ENCODE results near the gene ITCH. TPM values are rescaled to one million over a fixed set of nuclear protein-coding genes. Genes with fewer than 3 reads are reported as not detected.

The ITCH gene
- 72.0 and 84.5 TPM in 2 replicates for total RNA-seq (ENCODE audit: low replicate concordance)

DNA sequence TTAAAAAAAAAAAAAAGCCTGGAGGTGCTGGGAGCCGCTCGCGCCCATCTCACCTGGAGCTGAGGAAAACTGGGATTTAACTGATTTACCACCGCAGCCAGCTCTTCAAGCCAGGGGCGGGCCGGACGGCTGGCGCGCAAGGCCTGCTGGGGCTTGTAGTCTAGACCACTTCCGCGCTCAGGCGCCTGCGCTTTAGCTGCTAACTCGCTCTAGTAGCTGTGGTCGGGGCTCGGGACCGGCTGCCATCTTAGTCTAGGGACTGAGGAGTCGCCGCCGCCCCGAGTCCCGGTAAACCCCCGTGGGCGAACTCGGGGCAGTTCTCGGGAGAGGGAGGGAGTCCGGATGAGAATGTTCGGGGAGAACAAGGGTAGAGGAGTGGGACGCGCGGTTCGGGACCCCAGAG is at the start of gene ITCH:
Gene ITCH, plus strand, starts transcription at position 212 of the 403 bp plus-strand sequence. CDS start 30,539 bp downstream, outside the sequence.

DNA sequence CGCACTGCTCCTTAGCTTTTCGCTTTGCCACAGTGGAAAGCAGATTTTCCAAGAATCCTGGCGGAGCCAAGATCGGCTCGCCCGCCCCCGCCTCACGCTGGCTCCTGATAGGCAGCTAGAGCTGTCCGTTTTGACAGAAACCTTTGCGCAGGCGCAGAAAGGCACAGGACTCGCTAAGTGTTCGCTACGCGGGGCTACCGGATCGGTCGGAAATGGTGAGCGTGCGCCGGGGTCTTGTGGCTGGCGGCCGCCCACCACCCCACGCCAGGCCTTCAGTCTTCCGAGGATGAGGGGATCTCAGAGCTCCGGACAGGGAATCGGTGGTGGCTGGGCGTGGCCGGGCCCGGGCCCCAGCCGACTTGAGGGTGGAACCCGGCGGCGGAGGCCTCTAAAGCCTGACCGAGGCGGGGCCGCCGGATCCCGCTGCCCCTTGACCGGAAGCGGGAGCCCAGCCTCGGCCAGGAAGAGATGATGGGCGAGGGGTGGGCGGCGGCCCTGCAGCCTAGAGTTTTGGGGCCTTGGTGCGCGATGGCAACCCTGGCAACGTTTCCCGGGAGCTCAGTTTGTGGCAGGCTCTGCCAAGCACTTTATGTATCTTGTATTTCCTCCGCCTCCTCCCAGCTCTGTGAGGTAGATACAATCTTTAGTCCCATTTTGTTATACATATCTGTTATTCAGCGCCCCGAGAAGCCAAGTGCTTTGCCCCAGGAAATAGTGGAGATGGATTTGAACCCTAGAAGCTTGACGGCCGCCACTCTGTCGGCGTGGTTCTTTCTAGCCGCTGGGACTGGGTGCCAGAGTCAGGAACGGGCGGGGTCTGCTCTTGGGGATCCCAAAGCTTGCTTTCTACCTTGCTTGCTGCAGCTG is 153.4 kb downstream of the ITCH start, which contains the start of gene DYNLRB1:
Gene DYNLRB1, plus strand, starts transcription at position 176 of the 867 bp plus-strand sequence. Its CDS starts 37 bp downstream, at position 213.

DNA sequence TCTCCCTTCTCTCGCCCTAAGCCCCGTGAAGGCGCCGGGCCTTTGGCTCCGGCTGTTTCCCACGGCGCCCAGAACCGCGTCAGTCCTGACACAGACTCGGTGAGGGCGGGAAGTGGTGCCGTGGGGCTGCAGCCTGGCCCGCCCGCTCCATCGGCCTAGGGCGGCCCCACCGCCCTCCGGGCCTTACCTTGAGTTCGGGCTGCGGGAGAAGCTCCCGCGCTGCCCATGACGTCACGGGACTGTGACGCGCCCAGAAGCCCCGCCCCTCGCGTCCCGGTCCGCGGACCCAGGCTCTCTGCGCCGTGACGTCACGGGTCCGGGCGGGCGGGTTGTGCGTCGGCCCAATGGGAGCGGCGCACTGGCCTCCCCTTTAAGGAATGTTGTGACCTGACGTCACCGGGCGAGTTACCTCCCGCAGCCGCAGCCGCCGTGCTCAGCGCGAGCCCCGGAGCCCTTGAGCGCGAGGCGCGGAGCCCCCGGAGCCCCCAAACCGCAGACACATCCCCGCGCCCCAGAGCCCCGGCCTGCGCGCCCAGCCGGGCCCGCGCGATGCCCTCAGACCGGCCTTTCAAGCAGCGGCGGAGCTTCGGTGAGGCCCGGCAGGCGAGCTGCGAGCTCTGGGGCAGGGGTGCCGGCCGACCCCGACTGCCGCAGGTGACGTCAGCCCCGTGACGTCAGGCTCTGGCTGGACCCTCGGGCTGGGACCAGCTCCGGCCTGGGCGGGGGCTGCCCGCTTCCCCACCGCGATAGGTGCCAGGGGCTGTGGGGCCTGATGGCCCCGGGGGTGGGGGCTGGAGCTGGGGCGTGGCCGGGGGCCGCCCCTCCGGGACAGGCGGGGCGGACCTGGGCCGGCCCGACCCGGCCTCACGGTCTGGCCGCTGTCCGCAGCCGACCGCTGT is 195.5 kb downstream of the ITCH start, which contains the start of gene MAP1LC3A:
Gene MAP1LC3A, plus strand, starts transcription at position 399 of the 899 bp plus-strand sequence. Its CDS starts 151 bp downstream, at position 550.

Other genes starting within 250 kb of the ITCH start
- not detected in 2 replicates for gene ASIP, start 121.8 kb upstream of the ITCH start, total RNA-seq (ENCODE audit: low replicate concordance)
- 143 and 157 TPM in 2 replicates for gene AHCY, start 59.9 kb upstream of the ITCH start, total RNA-seq (ENCODE audit: low replicate concordance)
- 61.2 and 73.6 TPM in 2 replicates for gene DYNLRB1, start 153.1 kb downstream of the ITCH start, total RNA-seq (ENCODE audit: low replicate concordance)
- 14.7 and 17.2 TPM in 2 replicates for gene MAP1LC3A, start 195.4 kb downstream of the ITCH start, total RNA-seq (ENCODE audit: low replicate concordance)

Data from smooth muscle cell of the coronary artery (primary cell).